SU-DHL-6 (cell line): ENCODE results near the gene COQ8A.

Experiments
- H2AFZ ChIP-seq: fragments of 200-600 bp; sonication (generic); 2 replicates; pipeline ENCODE4 v1.6.1; 2014; ENCODE audit warnings: low read depth, mild to moderate bottlenecking, moderate library complexity, mixed read lengths, antibody characterized with exemption, low read length; ENCODE audit not compliant: severe bottlenecking
- H3F3A ChIP-seq: fragments of 200-600 bp; shearing (Covaris generic); 2 replicates; pipeline ENCODE4 v1.6.0; 2016; ENCODE audit warnings: antibody characterized with exemption, mild to moderate bottlenecking; ENCODE audit not compliant: insufficient read depth
- H3K27ac ChIP-seq: fragments of 200-600 bp; sonication (generic); 2 replicates; pipeline ENCODE4 v1.5.1; 2016; ENCODE audit warnings: low read depth, mild to moderate bottlenecking, low read length, moderate library complexity, mixed read lengths
- H3K27me3 ChIP-seq: fragments of 200-600 bp; sonication (generic), shearing (Covaris generic); 2 replicates; pipeline ENCODE4 v1.6.0; 2014; ENCODE audit warnings: mild to moderate bottlenecking, low read length
- H3K36me3 ChIP-seq: fragments of 200-600 bp; sonication (generic); 2 replicates; pipeline ENCODE4 v1.6.1; 2014; ENCODE audit warnings: mild to moderate bottlenecking, low read length, mixed read lengths
- H3K4me2 ChIP-seq: fragments of 300-600, 200-600 bp; shearing (Covaris generic), sonication (generic); 2 replicates; pipeline ENCODE4 v1.6.0; 2014; ENCODE audit warnings: low read length, low read depth, mild to moderate bottlenecking; ENCODE audit not compliant: poor library complexity, severe bottlenecking
- H3K4me3 ChIP-seq: fragments of 200-600 bp; sonication (generic); 2 replicates; pipeline ENCODE4 v1.5.1; 2014; ENCODE audit warnings: antibody characterized with exemption, low read length, mild to moderate bottlenecking, mixed read lengths; ENCODE audit not compliant: insufficient read depth, poor library complexity, severe bottlenecking
- H3K79me2 ChIP-seq: fragments of 200-600 bp; sonication (generic); 2 replicates; pipeline ENCODE4 v1.6.1; 2014; ENCODE audit warnings: mild to moderate bottlenecking, low read length, moderate library complexity; ENCODE audit not compliant: insufficient read depth
- H3K9ac ChIP-seq: fragments of 200-600 bp; sonication (generic); 2 replicates; pipeline ENCODE4 v1.7.0; 2014; ENCODE audit warnings: mild to moderate bottlenecking, low read length
- H3K9me2 ChIP-seq: fragments of 200-600 bp; sonication (generic); replicated peaks from 2 replicates; pipeline ENCODE4 v1.6.1; 2014; ENCODE audit warnings: low read length; ENCODE audit not compliant: insufficient read depth
- H3K9me3 ChIP-seq: fragments of 200-600 bp; sonication (generic); 2 replicates; pipeline ENCODE4 v1.6.1; 2014; ENCODE audit warnings: low read length, mixed read lengths; ENCODE audit not compliant: insufficient read depth
- H4K20me1 ChIP-seq: fragments of 200-600 bp; sonication (generic); 2 replicates; pipeline ENCODE4 v1.6.1; 2014; ENCODE audit warnings: low read depth, mild to moderate bottlenecking, antibody characterized with exemption, low read length, moderate library complexity, mixed read lengths
- CTCF ChIP-seq: fragments of 200-600 bp; sonication (generic); IDR thresholded peaks from one replicate; pipeline ENCODE4 v1.5.1; 2017; ENCODE audit warnings: antibody characterized with exemption, mild to moderate bottlenecking, low read length, moderate library complexity; ENCODE audit not compliant: insufficient read depth, poor library complexity, severe bottlenecking
- EZH2phosphoT487 ChIP-seq: fragments of 200-600 bp; sonication (generic), shearing (Covaris generic); conservative IDR thresholded peaks from 2 replicates; pipeline ENCODE4 v1.6.1; 2018; ENCODE audit warnings: mild to moderate bottlenecking, antibody characterized with exemption, low read length, moderate library complexity, mixed read lengths

The COQ8A gene

DNA sequence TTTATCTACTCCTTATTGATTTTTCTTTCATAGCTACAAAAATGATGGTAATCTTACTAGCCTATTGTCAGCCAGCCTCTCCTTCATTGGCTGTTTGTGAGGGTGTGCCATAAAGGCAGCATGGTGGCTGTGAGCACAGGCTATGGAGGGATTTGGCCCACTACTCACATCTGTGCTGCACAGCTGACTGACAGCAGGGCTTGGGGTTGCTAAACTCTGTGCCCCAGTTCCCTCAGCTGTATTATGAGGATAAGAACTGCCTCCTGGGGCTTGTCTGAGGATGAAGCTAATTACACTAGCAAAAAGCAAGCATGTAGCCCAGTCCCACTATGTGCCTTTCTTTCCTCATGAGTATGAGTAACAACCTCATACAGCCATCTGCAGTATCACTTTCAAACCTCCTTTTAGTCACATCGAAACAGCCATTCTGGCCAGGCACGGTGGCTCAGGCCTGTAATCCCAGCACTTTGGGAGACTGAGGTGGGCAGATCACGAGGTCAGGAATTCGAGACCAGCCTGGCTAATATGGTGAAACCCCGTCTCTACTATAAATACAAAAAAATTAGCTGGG, 66.2 kb downstream of the COQ8A start:
- no peaks in the 10 kb centered on the region for H3K79me2 ChIP-seq
- no peak overlapping the region for H3K4me2 ChIP-seq
- no peak overlapping the region for H2AFZ ChIP-seq
- TF ChIP-seq EZH2phosphoT487 = no peak
- TF ChIP-seq CTCF = no peak
- H3F3A ChIP-seq = no peaks in the 10 kb centered on the region
- H3K27ac ChIP-seq = no peak overlapping the region
- H3K9me3 ChIP-seq = no peaks in the 10 kb centered on the region
- H3K4me3 ChIP-seq = no peak overlapping the region
- no peak overlapping the region for H3K9ac ChIP-seq
- H3K9me2 ChIP-seq = no peaks in the 10 kb centered on the region
- no peaks in the 10 kb centered on the region for H3K36me3 ChIP-seq
- no peaks in the 10 kb centered on the region for H4K20me1 ChIP-seq
- H3K27me3 ChIP-seq = no peaks in the 10 kb centered on the region

- Histone ChIP-seq H3K9me3 (no peaks in the 10 kb centered on the region), H3K9ac (no peak overlapping the region), H3K79me2 (no peaks in the 10 kb centered on the region), H3F3A (no peaks in the 10 kb centered on the region), H3K36me3 (no peaks in the 10 kb centered on the region), H4K20me1 (no peaks in the 10 kb centered on the region), H3K4me2 (no peak overlapping the region), H3K4me3 (no peak overlapping the region), H3K27ac (no peak overlapping the region), H3K27me3 (no peaks in the 10 kb centered on the region), H2AFZ (no peak overlapping the region), H3K9me2 (no peaks in the 10 kb centered on the region)
- TF ChIP-seq CTCF = no peak
- TF ChIP-seq EZH2phosphoT487 = no peak
Observed at GRCh38 chr1:227009937-227010336, 69.8 kb downstream of the COQ8A start.

DNA sequence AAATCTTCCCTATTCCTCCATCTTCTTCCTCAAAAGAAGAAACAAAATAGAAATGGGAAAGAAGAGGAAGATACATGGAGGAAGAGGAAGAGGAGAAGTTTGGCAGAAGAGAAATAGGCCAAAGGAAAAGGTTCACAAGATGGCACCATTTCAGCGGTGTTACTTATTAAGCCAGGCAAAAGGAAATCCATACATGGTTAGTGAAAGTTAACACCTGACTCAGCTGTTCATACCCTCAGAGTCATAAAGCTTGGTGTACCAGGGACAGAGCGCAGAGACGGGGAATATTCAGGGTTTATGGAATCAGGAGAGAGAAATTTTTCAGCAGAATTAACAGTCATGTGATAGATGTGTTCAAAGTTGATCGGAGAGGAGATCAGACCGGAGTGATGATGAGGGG, 70.6 kb downstream of the COQ8A start:
- Histone ChIP-seq H4K20me1 (no peaks in the 10 kb centered on the region), H3K9me3 (no peaks in the 10 kb centered on the region), H3K27ac (no peak overlapping the region), H3K4me2 (no peak overlapping the region), H3K79me2 (no peaks in the 10 kb centered on the region), H3F3A (no peaks in the 10 kb centered on the region), H3K4me3 (no peak overlapping the region), H3K9ac (no peak overlapping the region), H3K9me2 (no peaks in the 10 kb centered on the region), H2AFZ (no peak overlapping the region), H3K27me3 (no peaks in the 10 kb centered on the region), H3K36me3 (no peaks in the 10 kb centered on the region)
- TF ChIP-seq CTCF (no peak), EZH2phosphoT487 (no peak)
